AG09319 (cell line): Measurements from ENCODE around the gene MDP1.

ENCODE experiments used
- DNase-seq: peaks from one replicate; pipeline ENCODE4 v3.0.0-alpha.2; 2010; ENCODE audit warnings: low read depth; ENCODE audit errors: extremely low read depth
- CTCF ChIP-seq: IDR thresholded peaks from 2 replicates; pipeline ENCODE4 v1.5.1; 2011; ENCODE audit warnings: low read depth, mild to moderate bottlenecking, inconsistent platforms, low read length, moderate library complexity

Gene MDP1

GRCh38 chr14:24240110-24240918 lies 24.4 kb upstream of the MDP1 start:
- no peak for DNase-seq

GRCh38 chr14:24238527-24239037 lies 22.7 kb upstream of the MDP1 start:
- TF ChIP-seq CTCF, result no peak
- DNase-seq, result no peak

More at GRCh38 chr14:24240110-24240918, 24.4 kb upstream of the MDP1 start:
- TF ChIP-seq CTCF, result no peak

- TF ChIP-seq CTCF, result no peak
- no peak for DNase-seq
Observed at GRCh38 chr14:24238123-24238522, 22.3 kb upstream of the MDP1 start.

- no peak for TF ChIP-seq CTCF
Observed at GRCh38 chr14:24237463-24237955, 21.6 kb upstream of the MDP1 start.

GRCh38 chr14:24236689-24237462 lies 21.0 kb upstream of the MDP1 start:
- TF ChIP-seq CTCF, result no peak
- no peak for DNase-seq

More at GRCh38 chr14:24237463-24237955, 21.6 kb upstream of the MDP1 start:
- DNase-seq, result no peak

GRCh38 chr14:24235804-24236688 lies 20.2 kb upstream of the MDP1 start:
- no peak for DNase-seq
- TF ChIP-seq CTCF, result no peak
